K562 (cell line): ENCODE results near the gene BCAS3. TPM values are rescaled to one million over a fixed set of nuclear protein-coding genes. Genes with fewer than 3 reads are reported as not detected.

Experiments used
- ATAC-seq: fragments of 200-7000 bp; cut with Tn5 transposase; 3 replicates; pipeline ENCODE4 v1.9.1; 2020; ENCODE audit warnings: moderate library complexity
- BruUV-seq: library from RNA; stranded (reverse); fragments of 400-500 nt; replicated peaks from 2 replicates; lab custom pipeline; 2021; lab: Mats Ljungman, UMichigan
- CTCF ChIA-PET: fragments of 300-600 bp; formaldehyde crosslinking; extraction: SDS; loops from one replicate; lab custom pipeline; 2021; ENCODE audit warnings: low intra/inter-chr PET ratio; lab: Yijun Ruan, JAX
- POLR2A ChIA-PET: fragments of 300-600, 350-650 bp; sonication (Branson Sonifier 250); formaldehyde crosslinking; extraction: SDS; loops from one replicate; lab custom pipeline; 2021; ENCODE audit warnings: antibody characterized with exemption, inconsistent platforms; lab: Yijun Ruan, JAX
- DNase-seq, 4 experiments: peaks; one replicate each; pipeline versions ENCODE4 v3.0.0 to v3.0.0-alpha.2; 2011 to 2018; ENCODE audit warnings: low spot score in 3 of 4, mixed read lengths in 3 of 4; ENCODE audit errors: extremely low read depth in 1 of 4
- FAIRE-seq: peaks from 2 replicates; lab custom pipeline; 2011; peaks lifted over from hg19 to GRCh38; lab: Jason Lieb, UNC
- H2AFZ ChIP-seq: 2 replicates; pipeline ENCODE4 v1.6.0; 2011; ENCODE audit warnings: low read depth, low read length, control low read depth, inconsistent platforms
- H3K27ac ChIP-seq: fragments of 200-600 bp; 3 replicates; pipeline ENCODE4 v1.8.0; 2011; ENCODE audit warnings: low read depth, mild to moderate bottlenecking, control low read depth, inconsistent platforms, low read length, moderate library complexity, mixed read lengths; ENCODE audit errors: extremely low read depth
- H3K27me3 ChIP-seq, 2 experiments: fragments of 300-600 bp in 1 of 2; 2 replicates in 1 of 2; 3 replicates in 1 of 2; pipeline versions ENCODE4 v1.6.0 to v1.8.0; 2011; ENCODE audit warnings: inconsistent platforms in 2 of 2, low read length in 2 of 2, mild to moderate bottlenecking in 1 of 2, mixed read lengths in 1 of 2, moderate library complexity in 1 of 2; ENCODE audit not compliant: control insufficient read depth in 2 of 2, insufficient read depth in 2 of 2
- H3K36me3 ChIP-seq: fragments of 300-600 bp; 3 replicates; pipeline ENCODE4 v1.8.0; 2011; ENCODE audit warnings: mild to moderate bottlenecking, low read length, inconsistent platforms; ENCODE audit not compliant: control insufficient read depth, insufficient read depth
- H3K4me1 ChIP-seq, 2 experiments: fragments of 200-600 bp in 1 of 2; replicated peaks in 1 of 2; 2 replicates in 1 of 2; 3 replicates in 1 of 2; pipeline versions ENCODE4 v1.5.1 to v1.8.0; 2011; ENCODE audit warnings: inconsistent platforms in 2 of 2, low read length in 2 of 2, mild to moderate bottlenecking in 1 of 2, mixed read lengths in 1 of 2, moderate library complexity in 1 of 2; ENCODE audit not compliant: control insufficient read depth in 2 of 2, insufficient read depth in 2 of 2
- H3K4me2 ChIP-seq: 2 replicates; pipeline ENCODE4 v1.6.1; 2011; ENCODE audit warnings: low read length, control low read depth, inconsistent platforms, mixed read lengths; ENCODE audit not compliant: insufficient read depth
- H3K4me3 ChIP-seq: fragments of 200-600 bp; sonication (generic), shearing (Covaris generic); 2 replicates; pipeline ENCODE4 v1.5.1; 2016; ENCODE audit warnings: control low read depth, inconsistent platforms
- H3K79me2 ChIP-seq: fragments of 200-600 bp; 3 replicates; pipeline ENCODE4 v1.8.0; 2011; ENCODE audit warnings: low read length, inconsistent platforms; ENCODE audit not compliant: control insufficient read depth, insufficient read depth
- H3K9ac ChIP-seq, 2 experiments: 2 replicates each; pipeline versions ENCODE4 v1.6.0 to v1.6.1; 2011; ENCODE audit warnings: low read depth in 2 of 2, low read length in 2 of 2, control low read depth in 1 of 2, inconsistent platforms in 1 of 2, mild to moderate bottlenecking in 1 of 2, mixed read lengths in 1 of 2; ENCODE audit not compliant: insufficient read depth in 1 of 2
- H3K9me1 ChIP-seq: one replicate; pipeline ENCODE4 v1.6.0; 2011; ENCODE audit warnings: inconsistent platforms, mild to moderate bottlenecking, low read length, moderate library complexity; ENCODE audit not compliant: control insufficient read depth, insufficient read depth
- H3K9me3 ChIP-seq: replicated peaks from 2 replicates; pipeline ENCODE4 v1.5.1; 2011; ENCODE audit warnings: low read depth, low read length, inconsistent platforms; ENCODE audit not compliant: control insufficient read depth, insufficient read depth
- H4K20me1 ChIP-seq: replicated peaks from 2 replicates; pipeline ENCODE4 v1.6.1; 2011; ENCODE audit warnings: low read length, inconsistent platforms, mixed read lengths; ENCODE audit not compliant: control insufficient read depth, insufficient read depth
- NR4A1 ChIP-seq, 2 experiments: fragments of 250-450 bp in 1 of 2; fragments of 450-650 bp in 1 of 2; sonication (Bioruptor Pico) in 1 of 2; IDR thresholded peaks; 2 replicates each; pipeline versions ENCODE4 v1.4.0 to v1.6.1; 2016 to 2020; ENCODE audit warnings: mild to moderate bottlenecking in 2 of 2, missing compliant biosample characterization in 1 of 2, missing genetic modification characterization in 1 of 2, moderate library complexity in 1 of 2
- POLR2H ChIP-seq: IDR thresholded peaks from 2 replicates; pipeline ENCODE4 v1.6.1; 2016; ENCODE audit warnings: missing genetic modification characterization, low read depth, mild to moderate bottlenecking, control low read depth, missing compliant biosample characterization, moderate library complexity
- ZNF830 ChIP-seq: fragments of 250-450 bp; sonication (Bioruptor Pico); IDR thresholded peaks from 2 replicates; pipeline ENCODE4 v1.5.0; 2021; ENCODE audit warnings: mild to moderate bottlenecking
- WGBS: fragments of 100-300 bp; shearing (Covaris generic); methylation state at CpG from one replicate; pipeline ENCODE4 v1.1.6; 2016; ENCODE audit warnings: low coverage, mixed read lengths; ENCODE audit not compliant: insufficient coverage; ENCODE audit errors: missing lambda C conversion rate; 5-methylcytosine and 5-hydroxymethylcytosine counted together
- in situ Hi-C: fragments of 300-500 bp; cut with MboI; formaldehyde crosslinking; loops from 4 replicates; pipeline ENCODE4 v1.15.0; 2018; ENCODE audit warnings: inconsistent platforms, mixed read lengths
- intact Hi-C: fragments of 100-400 bp; cut with micrococcal nuclease; formaldehyde crosslinking; loops from 2 replicates; pipeline ENCODE4 v1.14.2; 2022
- polyA plus RNA-seq, 8 experiments: library from polyadenylated mRNA; depleted of rRNA in 4 of 8; stranded (reverse) in 5 of 8; unstranded in 3 of 8; fragments of >200 nt; fragmentation: Nextera tagmentation in 2 of 8; fragmentation: Illumina TruSeq in 1 of 8; extraction: Ambion mirVana in 2 of 8; extraction: Trizol in 1 of 8; gene quantifications; 2 replicates each; pipeline versions ENCODE4 v1.2.1 to v1.2.3, GENCODE V29; 2011 to 2014; ENCODE audit warnings: inconsistent platforms in 1 of 8, missing spikeins in 1 of 8
- total RNA-seq, 7 experiments: library from RNA; depleted of rRNA in 6 of 7; stranded (reverse); fragments of >200 nt in 6 of 7; fragmentation: Illumina TruSeq in 2 of 7; extraction: Trizol in 2 of 7; gene quantifications; 2 replicates each; pipeline versions ENCODE4 v1.2.1 to v1.2.3, GENCODE V29; 2011 to 2021; ENCODE audit warnings: low replicate concordance in 1 of 7

Gene BCAS3
- total and polyA plus RNA-seq, 9 of the 15 experiments (the other 6 are each of a cell fraction or from before 2014, with no cell fraction given): 1.9 to 5.5 (median 3.5) TPM

DNA sequence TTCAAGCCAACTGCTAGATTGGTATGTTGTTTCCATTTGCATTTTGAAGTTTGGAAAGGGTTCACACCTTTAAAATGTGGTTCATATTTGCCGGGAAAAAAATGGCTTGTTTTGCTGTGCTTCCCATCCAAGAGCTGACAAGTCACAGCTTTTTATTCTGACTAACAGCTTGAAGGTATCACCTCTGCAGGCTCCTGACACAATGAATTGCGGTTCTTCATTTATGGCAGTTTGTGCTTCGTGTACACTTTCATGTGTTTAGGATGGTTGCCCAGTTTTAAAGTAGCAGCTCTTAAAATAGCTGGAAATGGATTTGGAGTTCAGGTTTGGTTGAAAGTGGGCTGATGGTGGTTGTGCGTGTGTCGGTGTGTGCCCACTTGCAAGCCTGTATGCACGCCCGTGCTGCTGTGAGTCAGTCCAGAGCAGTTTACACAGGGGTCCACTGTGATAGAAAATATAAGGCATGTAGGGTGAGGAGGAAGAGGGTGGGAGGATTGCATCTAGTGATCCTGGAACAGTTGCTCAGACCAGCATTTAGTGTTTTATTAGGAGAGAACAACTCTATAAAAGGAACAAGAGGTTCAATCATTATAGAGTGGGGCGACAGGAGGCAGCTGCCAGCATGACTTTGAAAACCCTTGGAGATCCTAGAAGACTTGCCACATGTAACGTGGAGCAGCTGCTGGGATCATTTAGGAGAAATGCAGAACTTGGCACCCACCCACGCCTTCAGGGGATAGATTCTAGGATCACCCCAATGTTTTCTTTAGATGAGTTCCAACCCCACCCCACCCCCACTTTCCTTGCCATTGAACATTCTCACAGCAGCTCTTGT is 614.0 kb downstream of the BCAS3 start (continued):
- TF ChIP-seq NR4A1 (CRISPR knock-in tag; IDR thresholded peaks at IDR 0.05) (no peak), NR4A1 (tag; IDR thresholded peaks at IDR 0.05) (no peak)

DNA sequence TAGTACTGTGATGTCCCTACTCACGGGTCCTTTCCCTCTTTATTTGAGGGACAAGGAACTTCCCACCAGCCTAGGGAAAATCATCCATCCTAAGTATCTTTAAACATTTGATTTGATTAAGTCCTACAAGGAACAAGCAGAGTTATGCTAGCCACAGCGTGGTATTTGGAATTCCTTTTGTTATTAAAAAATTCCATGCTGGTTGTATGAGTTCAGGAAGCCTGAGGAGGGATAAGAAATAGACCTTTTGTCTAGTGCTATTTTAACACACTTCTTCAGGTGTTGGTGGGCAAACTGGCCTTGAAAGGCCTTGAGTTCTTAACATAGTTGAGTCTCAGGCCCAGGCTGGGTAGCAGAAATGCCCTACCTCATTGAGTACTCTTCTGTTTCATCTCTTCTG is 616.6 kb downstream of the BCAS3 start:
- Histone ChIP-seq H3K27ac (no peak overlapping the region), H3K27me3 (peaks cover 10 to 26% of the 10 kb centered on the region in 2 experiments; a peak in 4 of 5 replicates), H3K79me2 (no peaks in the 10 kb centered on the region), H3K9ac (no peak overlapping the region), H3K4me3 (no peak overlapping the region), H3K4me1 (no peaks in the 10 kb centered on the region), H3K9me3 (no peaks in the 10 kb centered on the region), H2AFZ (no peak overlapping the region), H3K9me1 (no peaks in the 10 kb centered on the region), H4K20me1 (no peaks in the 10 kb centered on the region), H3K36me3 (no peaks in the 10 kb centered on the region), H3K4me2 (no peak overlapping the region)
- intact Hi-C loops: no loop called here
- no TSS peak for BruUV-seq
- FAIRE-seq (no peak), ATAC-seq (no peak), DNase-seq (no peak)
- WGBS: 3% methylated on average over 2 of the region's 2 CpGs
- in situ Hi-C loops: no loop called here
- ChIA-PET POLR2A (no interaction called here), CTCF (no interaction called here)
- TF ChIP-seq ZNF830 (CRISPR knock-in tag) (no peak), POLR2H (no peak)
